WERI-Rb-1 (cell line): Measurements from ENCODE around the gene CD9.

Source experiments
- DNase-seq: peaks from one replicate; pipeline ENCODE4 v3.0.0-alpha.2; 2020
- H3K27ac ChIP-seq: fragments of 250-450 bp; sonication (Bioruptor Pico); 2 replicates; pipeline ENCODE4 v1.5.1; 2020; ENCODE audit warnings: mild to moderate bottlenecking, moderate library complexity
- H3K27me3 ChIP-seq: fragments of 250-450 bp; sonication (Bioruptor Pico); 2 replicates; pipeline ENCODE4 v1.5.1; 2021; ENCODE audit warnings: mild to moderate bottlenecking, low read depth, moderate library complexity; ENCODE audit not compliant: insufficient read depth, severe bottlenecking
- H3K36me3 ChIP-seq: fragments of 250-450 bp; sonication (Bioruptor Pico); 2 replicates; pipeline ENCODE4 v1.5.1; 2020; ENCODE audit warnings: mild to moderate bottlenecking, moderate library complexity
- H3K4me3 ChIP-seq: 2 replicates; pipeline ENCODE4 v1.5.1; 2011; ENCODE audit warnings: low read depth, mild to moderate bottlenecking, control low read depth, low read length
- H3K9me3 ChIP-seq: fragments of 250-450 bp; sonication (Bioruptor Pico); 2 replicates; pipeline ENCODE4 v1.5.1; 2021; ENCODE audit warnings: mild to moderate bottlenecking, moderate library complexity; ENCODE audit not compliant: severe bottlenecking
- CTCF ChIP-seq: IDR thresholded peaks from 2 replicates; pipeline ENCODE4 v1.5.1; 2011; ENCODE audit warnings: low read depth, mild to moderate bottlenecking, control low read depth, inconsistent platforms, low read length

CD9 gene

DNA sequence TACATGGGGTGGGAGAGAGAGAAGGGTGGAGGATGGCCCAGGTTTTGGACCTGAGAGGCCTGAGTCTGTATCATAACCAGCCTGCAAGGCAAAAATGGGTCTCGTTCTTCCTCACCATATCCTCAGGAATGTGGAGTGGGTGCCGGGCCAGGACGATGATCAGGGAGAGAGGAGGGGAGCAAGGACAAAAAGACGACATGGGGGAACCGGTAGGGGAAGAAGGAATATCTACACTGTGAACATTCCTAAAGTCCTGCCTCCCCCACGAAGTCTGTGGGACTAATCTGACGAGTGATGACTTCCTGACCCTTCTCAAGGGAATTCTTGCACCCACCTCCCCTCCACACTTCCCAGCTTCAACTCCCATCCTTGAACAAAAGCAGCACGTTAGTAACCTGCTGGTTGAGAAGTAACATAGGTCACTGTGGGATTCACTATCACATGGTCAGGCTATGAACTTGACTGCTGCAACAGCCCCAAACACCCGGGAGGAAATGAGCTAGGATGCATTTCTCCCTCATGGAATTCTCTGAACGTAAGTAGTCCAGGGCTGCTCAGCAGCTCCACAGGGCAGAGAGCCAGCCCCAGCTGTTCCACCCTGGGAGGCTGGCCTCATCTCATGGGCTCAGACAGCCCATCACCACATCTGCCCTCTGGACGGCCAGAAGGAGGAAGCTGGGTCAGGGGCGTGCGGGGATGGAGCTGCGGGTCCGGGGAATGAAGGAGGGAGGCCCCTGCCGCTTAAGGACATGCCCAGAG, 38.9 kb upstream of the CD9 start:
- H3K36me3 ChIP-seq = no peaks in the 10 kb centered on the region
- no peaks in the 10 kb centered on the region for H3K9me3 ChIP-seq
- no peak for DNase-seq
- H3K27me3 ChIP-seq = no peaks in the 10 kb centered on the region
- no peak overlapping the region for H3K27ac ChIP-seq
- no peak overlapping the region for H3K4me3 ChIP-seq
- TF ChIP-seq CTCF = no peak

DNA sequence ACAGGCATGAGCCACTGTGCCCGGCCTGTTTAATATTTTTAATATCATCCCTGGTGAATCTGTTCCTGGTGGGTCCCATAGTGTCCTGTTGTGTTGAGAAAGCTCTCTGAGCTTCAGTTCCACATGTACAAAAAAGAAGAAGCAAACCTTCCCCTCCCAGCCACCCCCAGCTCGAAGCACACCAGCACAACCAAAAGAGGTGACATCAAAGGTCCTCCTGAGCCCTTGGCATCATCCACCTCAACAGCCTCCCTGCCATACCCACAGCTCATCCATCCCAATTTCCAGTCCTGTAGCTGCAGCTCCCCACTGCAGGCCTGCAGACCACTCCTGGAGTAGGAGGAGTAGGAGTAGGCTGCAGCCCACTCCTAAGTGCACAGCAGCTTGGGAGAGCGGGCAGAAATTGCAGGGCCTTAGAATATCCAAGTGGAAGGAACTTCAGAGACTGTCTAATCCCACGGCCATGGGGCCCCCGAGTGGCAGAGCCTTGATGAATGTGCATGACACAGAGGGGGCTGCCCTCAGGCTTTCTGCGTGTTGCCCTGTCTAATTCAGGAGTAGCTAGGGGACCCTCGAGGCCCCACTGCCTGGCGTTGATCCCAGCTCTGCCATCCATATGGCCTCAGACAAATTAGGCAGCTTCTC, 36.7 kb upstream of the CD9 start:
- Histone ChIP-seq H3K4me3 (no peak overlapping the region), H3K27ac (no peak overlapping the region), H3K9me3 (no peaks in the 10 kb centered on the region), H3K36me3 (no peaks in the 10 kb centered on the region), H3K27me3 (no peaks in the 10 kb centered on the region)
- TF ChIP-seq CTCF = no peak
- no peak for DNase-seq

- no peak for DNase-seq
- Histone ChIP-seq H3K27ac (no peak overlapping the region), H3K36me3 (no peaks in the 10 kb centered on the region), H3K27me3 (no peaks in the 10 kb centered on the region), H3K4me3 (no peak overlapping the region), H3K9me3 (no peaks in the 10 kb centered on the region)
- TF ChIP-seq CTCF = no peak
These were observed 34.8 kb upstream of the CD9 start for GRCh38 chr12:6165395-6165794.

GRCh38 chr12:6166808-6167207, 33.4 kb upstream of the CD9 start:
- Histone ChIP-seq H3K9me3 (no peaks in the 10 kb centered on the region), H3K27me3 (no peaks in the 10 kb centered on the region), H3K36me3 (no peaks in the 10 kb centered on the region), H3K27ac (no peak overlapping the region), H3K4me3 (no peak overlapping the region)
- no peak for TF ChIP-seq CTCF
- no peak for DNase-seq

DNA sequence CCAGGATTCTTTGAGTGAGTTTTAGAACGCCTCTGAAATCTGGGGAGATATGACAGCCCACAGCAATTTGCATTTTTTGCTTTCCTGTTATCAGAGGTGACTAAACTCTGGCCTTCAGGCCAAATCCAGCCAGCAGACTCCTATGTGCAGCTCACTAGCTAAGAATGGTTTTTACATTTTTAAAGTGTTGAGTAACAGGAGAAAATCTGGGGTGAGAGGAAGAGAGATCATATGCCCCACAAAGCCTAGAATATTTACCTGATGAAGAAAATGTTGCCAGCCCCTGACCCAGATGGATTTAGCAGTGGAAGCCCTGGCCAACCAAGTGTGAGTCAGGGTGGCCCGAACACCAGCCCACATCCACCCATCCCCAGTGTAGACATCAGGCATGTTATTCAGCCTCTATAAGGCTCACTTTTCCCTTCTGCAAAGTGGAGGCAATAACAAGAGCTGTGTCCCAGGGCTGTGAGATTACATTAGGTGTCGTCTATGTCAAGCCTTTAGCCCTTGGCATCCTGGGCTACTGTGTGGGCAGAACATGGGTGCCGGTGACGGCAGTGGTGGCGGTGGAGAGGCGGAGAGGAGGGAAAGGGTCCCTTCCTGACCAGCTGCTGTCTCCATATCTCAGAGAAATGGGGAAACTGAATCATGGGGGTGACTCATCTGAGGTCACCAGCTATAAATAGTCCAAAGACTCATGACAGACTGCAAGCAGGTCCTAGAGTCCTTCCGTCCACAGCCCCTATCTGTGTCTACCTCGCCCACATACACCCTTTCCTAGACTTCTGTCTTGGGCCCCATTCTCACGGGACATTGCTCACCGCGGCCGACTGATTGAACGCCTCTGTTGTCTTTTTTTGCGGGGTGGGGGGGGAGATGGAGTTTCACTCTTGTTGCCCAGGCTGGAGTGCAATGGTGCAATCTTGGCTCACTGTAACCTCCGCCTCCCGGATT, 32.6 kb upstream of the CD9 start:
- no peaks in the 10 kb centered on the region for H3K36me3 ChIP-seq
- no peak overlapping the region for H3K4me3 ChIP-seq
- no peaks in the 10 kb centered on the region for H3K9me3 ChIP-seq
- no peak for DNase-seq
- no peak for TF ChIP-seq CTCF
- H3K27ac ChIP-seq = no peak overlapping the region
- H3K27me3 ChIP-seq = no peaks in the 10 kb centered on the region
